Transverse colon (tissue), 3 donors: ENCODE results near the gene DGKZ.

Source experiments
- EP300 ChIP-seq: sonication (generic); formaldehyde crosslinking; IDR thresholded peaks from one replicate; pipeline ENCODE4 v1.6.1; 2017; ENCODE audit warnings: antibody characterized with exemption, low read depth
- POLR2A ChIP-seq: fragments of 450-650 bp; IDR thresholded peaks from one replicate; pipeline ENCODE4 v1.6.1; 2016; ENCODE audit warnings: antibody characterized with exemption, mild to moderate bottlenecking, moderate library complexity
- TF ChIP-seq, protein P1 (sequence below), 5 experiments: fragments of 200-600 bp in 3 of 5; fragments of 450-650 bp in 2 of 5; sonication (generic) in 3 of 5; IDR thresholded peaks; 1 replicate in 2 of 5; 2 replicates in 3 of 5; pipeline ENCODE4 v1.5.1; 2016 to 2017; ENCODE audit warnings: antibody characterized with exemption in 5 of 5, inconsistent platforms in 3 of 5, mild to moderate bottlenecking in 2 of 5, moderate library complexity in 1 of 5

DNA sequence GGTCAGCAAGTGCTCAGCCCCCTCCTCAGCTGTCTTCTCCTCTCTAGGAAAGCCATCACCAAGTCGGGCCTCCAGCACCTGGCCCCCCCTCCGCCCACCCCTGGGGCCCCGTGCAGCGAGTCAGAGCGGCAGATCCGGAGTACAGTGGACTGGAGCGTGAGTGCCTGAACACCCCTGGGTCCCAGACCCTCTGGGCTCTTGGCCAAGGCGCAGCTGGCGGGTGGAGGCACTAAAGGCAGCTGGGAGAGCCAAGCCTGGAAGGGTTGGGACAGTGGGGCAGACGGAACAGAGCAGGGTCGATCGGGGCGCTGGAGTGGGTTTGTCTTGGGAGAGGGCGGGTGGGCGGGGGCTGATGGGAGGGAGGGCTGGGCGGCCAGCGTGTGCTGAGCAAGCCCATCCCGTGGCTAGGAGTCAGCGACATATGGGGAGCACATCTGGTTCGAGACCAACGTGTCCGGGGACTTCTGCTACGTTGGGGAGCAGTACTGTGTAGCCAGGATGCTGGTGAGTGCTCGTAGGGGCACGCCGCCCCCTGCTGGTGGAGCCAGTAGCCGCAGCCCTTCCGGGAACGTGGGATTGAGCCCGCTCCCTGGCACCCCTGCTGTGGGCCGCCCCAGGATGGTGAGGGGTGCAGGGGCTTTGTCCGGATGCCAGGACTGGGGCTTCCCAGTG lies 20.1 kb downstream of the DGKZ start:
- TF ChIP-seq POLR2A, result no peak
- TF ChIP-seq, protein P1, sequence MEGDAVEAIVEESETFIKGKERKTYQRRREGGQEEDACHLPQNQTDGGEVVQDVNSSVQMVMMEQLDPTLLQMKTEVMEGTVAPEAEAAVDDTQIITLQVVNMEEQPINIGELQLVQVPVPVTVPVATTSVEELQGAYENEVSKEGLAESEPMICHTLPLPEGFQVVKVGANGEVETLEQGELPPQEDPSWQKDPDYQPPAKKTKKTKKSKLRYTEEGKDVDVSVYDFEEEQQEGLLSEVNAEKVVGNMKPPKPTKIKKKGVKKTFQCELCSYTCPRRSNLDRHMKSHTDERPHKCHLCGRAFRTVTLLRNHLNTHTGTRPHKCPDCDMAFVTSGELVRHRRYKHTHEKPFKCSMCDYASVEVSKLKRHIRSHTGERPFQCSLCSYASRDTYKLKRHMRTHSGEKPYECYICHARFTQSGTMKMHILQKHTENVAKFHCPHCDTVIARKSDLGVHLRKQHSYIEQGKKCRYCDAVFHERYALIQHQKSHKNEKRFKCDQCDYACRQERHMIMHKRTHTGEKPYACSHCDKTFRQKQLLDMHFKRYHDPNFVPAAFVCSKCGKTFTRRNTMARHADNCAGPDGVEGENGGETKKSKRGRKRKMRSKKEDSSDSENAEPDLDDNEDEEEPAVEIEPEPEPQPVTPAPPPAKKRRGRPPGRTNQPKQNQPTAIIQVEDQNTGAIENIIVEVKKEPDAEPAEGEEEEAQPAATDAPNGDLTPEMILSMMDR (IDR thresholded peaks at IDR 0.05), result peak; percentile 83 to 94 (median 91)
- TF ChIP-seq EP300, result no peak
